Neural progenitor cell (in vitro differentiated cells): ENCODE measurements around the gene RUVBL2. TPM values are rescaled to one million over a fixed set of nuclear protein-coding genes. Genes with fewer than 3 reads are reported as not detected.

Experiments used
- DNase-seq: peaks from one replicate; pipeline ENCODE4 v3.0.0-alpha.2; 2016; ENCODE audit warnings: low spot score
- H2AFZ ChIP-seq: fragments of 200-600 bp; sonication (generic); replicated peaks from 2 replicates; pipeline ENCODE4 v1.6.1; 2016; ENCODE audit warnings: antibody characterized with exemption
- H3F3A ChIP-seq: fragments of 200-600 bp; sonication (generic); 2 replicates; pipeline ENCODE4 v1.6.1; 2016; ENCODE audit warnings: antibody characterized with exemption, low read depth
- H3K27ac ChIP-seq: fragments of 200-600 bp; sonication (generic); 2 replicates; pipeline ENCODE4 v1.5.1; 2016; ENCODE audit warnings: mild to moderate bottlenecking
- H3K27me3 ChIP-seq: fragments of 200-600 bp; sonication (generic); 2 replicates; pipeline ENCODE4 v1.6.1; 2016; ENCODE audit warnings: mild to moderate bottlenecking, moderate library complexity
- H3K36me3 ChIP-seq: fragments of 200-600 bp; sonication (generic); 2 replicates; pipeline ENCODE4 v1.5.1; 2016
- H3K4me1 ChIP-seq: fragments of 200-600 bp; sonication (generic); 2 replicates; pipeline ENCODE4 v1.6.1; 2016; ENCODE audit warnings: mixed run types
- H3K4me2 ChIP-seq: fragments of 200-600 bp; sonication (generic); 2 replicates; pipeline ENCODE4 v1.6.1; 2016
- H3K4me3 ChIP-seq: fragments of 200-600 bp; sonication (generic); 2 replicates; pipeline ENCODE4 v1.5.1; 2016
- H3K79me2 ChIP-seq: fragments of 200-600 bp; sonication (generic); 2 replicates; pipeline ENCODE4 v1.6.1; 2016; ENCODE audit warnings: low read depth
- H3K9ac ChIP-seq: fragments of 200-600 bp; sonication (generic); 2 replicates; pipeline ENCODE4 v1.6.1; 2016
- H3K9me3 ChIP-seq: fragments of 200-600 bp; sonication (generic); 2 replicates; pipeline ENCODE4 v1.5.1; 2016; ENCODE audit warnings: low read depth
- H4K20me1 ChIP-seq: fragments of 200-600 bp; sonication (generic); 2 replicates; pipeline ENCODE4 v1.6.1; 2016; ENCODE audit warnings: low read depth
- H3K27ac Mint-ChIP-seq: 3 replicates; pipeline ENCODE4 v1.8.0; 2021; ENCODE audit warnings: mixed read lengths
- H3K27me3 Mint-ChIP-seq: 2 replicates; pipeline ENCODE4 v1.8.0; 2022; ENCODE audit warnings: low read depth, mild to moderate bottlenecking, inconsistent platforms, moderate library complexity, mixed read lengths; ENCODE audit not compliant: insufficient read depth
- H3K36me3 Mint-ChIP-seq: 3 replicates; pipeline ENCODE4 v1.8.0; 2021; ENCODE audit warnings: mixed read lengths
- H3K4me1 Mint-ChIP-seq: 3 replicates; pipeline ENCODE4 v1.8.0; 2021; ENCODE audit warnings: mixed read lengths
- H3K4me3 Mint-ChIP-seq: 3 replicates; pipeline ENCODE4 v1.8.0; 2021; ENCODE audit warnings: mild to moderate bottlenecking, moderate library complexity, mixed read lengths
- H3K9me3 Mint-ChIP-seq: 3 replicates; pipeline ENCODE4 v1.8.0; 2020; ENCODE audit warnings: mixed read lengths
- CTCF ChIP-seq: fragments of 200-600 bp; sonication (generic); IDR thresholded peaks from 2 replicates; pipeline ENCODE4 v1.5.1; 2017; ENCODE audit warnings: antibody characterized with exemption, mild to moderate bottlenecking
- EZH2 ChIP-seq: fragments of 200-600 bp; sonication (generic); IDR thresholded peaks from 2 replicates; pipeline ENCODE4 v1.6.1; 2017; ENCODE audit warnings: antibody characterized with exemption, mild to moderate bottlenecking, moderate library complexity
- EZH2phosphoT487 ChIP-seq: fragments of 200-600 bp; sonication (generic); IDR thresholded peaks from 2 replicates; pipeline ENCODE4 v1.6.1; 2017; ENCODE audit warnings: antibody characterized with exemption
- total RNA-seq: library from RNA; depleted of rRNA; stranded (reverse); fragments of >200 nt; gene quantifications from 2 replicates; pipeline ENCODE4 v1.2.3, GENCODE V29; 2015; ENCODE audit warnings: low replicate concordance

RUVBL2 gene
- total RNA-seq, 1 donor from 2014 or later: 67.0 TPM

- H3K79me2 ChIP-seq: peaks cover 24% of the 10 kb centered on the region
- Mint-ChIP-seq H3K9me3 (no peaks in the 10 kb centered on the region), H3K27me3 (peaks cover 2% of the 10 kb centered on the region), H3K36me3 (peaks cover 18% of the 10 kb centered on the region), H3K4me3 (no peak overlapping the region), H3K27ac (no peak overlapping the region), H3K4me1 (peaks cover 14% of the 10 kb centered on the region)
- peaks cover 7% of the 10 kb centered on the region for H3K4me1 ChIP-seq
- no peaks in the 10 kb centered on the region for H3K27me3 ChIP-seq
- H2AFZ ChIP-seq: no peak overlapping the region
- TF ChIP-seq EZH2 (no peak), CTCF (no peak), EZH2phosphoT487 (no peak)
- no peak overlapping the region for H3K4me3 ChIP-seq
- H3K9ac ChIP-seq: no peak overlapping the region
- no peak overlapping the region for H3K27ac ChIP-seq
- no peaks in the 10 kb centered on the region for H3K9me3 ChIP-seq
- H3F3A ChIP-seq: peaks cover 6% of the 10 kb centered on the region
- H4K20me1 ChIP-seq: peaks cover 12% of the 10 kb centered on the region
- no peak overlapping the region for H3K4me2 ChIP-seq
- no peak for DNase-seq
- H3K36me3 ChIP-seq: no peaks in the 10 kb centered on the region
Observed at GRCh38 chr19:48987323-48987722, 6.4 kb upstream of the RUVBL2 start.

- Histone ChIP-seq H3K27me3 (no peaks in the 10 kb centered on the region), H3K4me1 (peaks cover 7% of the 10 kb centered on the region), H3K27ac (no peak overlapping the region), H3K4me3 (no peak overlapping the region), H3K9ac (no peak overlapping the region), H3K36me3 (no peaks in the 10 kb centered on the region), H2AFZ (no peak overlapping the region), H4K20me1 (peaks cover 12% of the 10 kb centered on the region), H3K4me2 (no peak overlapping the region), H3K79me2 (peaks cover 29% of the 10 kb centered on the region), H3K9me3 (no peaks in the 10 kb centered on the region), H3F3A (peaks cover 12% of the 10 kb centered on the region)
- Mint-ChIP-seq H3K9me3 (no peaks in the 10 kb centered on the region), H3K27me3 (peaks cover 3% of the 10 kb centered on the region), H3K4me3 (peak overlapping the region; percentile 27), H3K36me3 (peaks cover 18% of the 10 kb centered on the region), H3K27ac (peak overlapping the region; percentile 15), H3K4me1 (peaks cover 15% of the 10 kb centered on the region)
- TF ChIP-seq CTCF (no peak), EZH2 (no peak), EZH2phosphoT487 (no peak)
- DNase-seq: no peak
Observed at GRCh38 chr19:48988286-48988685, 5.4 kb upstream of the RUVBL2 start.

GRCh38 chr19:48988860-48989259, 4.8 kb upstream of the RUVBL2 start:
- TF ChIP-seq CTCF: no peak
- no peak for TF ChIP-seq EZH2
- TF ChIP-seq EZH2phosphoT487: no peak
- Mint-ChIP-seq H3K4me1 (peaks cover 18% of the 10 kb centered on the region), H3K9me3 (no peaks in the 10 kb centered on the region), H3K4me3 (peak overlapping the region; percentile 30), H3K36me3 (peaks cover 18% of the 10 kb centered on the region), H3K27ac (no peak overlapping the region), H3K27me3 (peaks cover 2% of the 10 kb centered on the region)
- Histone ChIP-seq H3K79me2 (peaks cover 31% of the 10 kb centered on the region), H2AFZ (no peak overlapping the region), H3K36me3 (no peaks in the 10 kb centered on the region), H3F3A (peaks cover 17% of the 10 kb centered on the region), H3K4me2 (no peak overlapping the region), H3K9ac (no peak overlapping the region), H4K20me1 (peaks cover 12% of the 10 kb centered on the region), H3K9me3 (no peaks in the 10 kb centered on the region), H3K27me3 (no peaks in the 10 kb centered on the region), H3K27ac (no peak overlapping the region), H3K4me3 (no peak overlapping the region), H3K4me1 (peaks cover 7% of the 10 kb centered on the region)
- DNase-seq: no peak
